Fibroblast of the aortic adventitia (primary cell): ENCODE results near the gene MID2. TPM values are rescaled to one million over a fixed set of nuclear protein-coding genes. Genes with fewer than 3 reads are reported as not detected.
A peak's percentile ranks its signal among the peaks of the same experiment; 100 is the strongest.
"Not testable (repeated sequence)": the region's sequence is repeated elsewhere in the genome, so short reads cannot be mapped to it uniquely, and the experiment has no call there.

Source experiments
- DNase-seq: peaks from one replicate; pipeline ENCODE4 v3.0.0-alpha.2; 2010; ENCODE audit warnings: low read depth
- H3K4me3 ChIP-seq: 2 replicates; pipeline ENCODE4 v1.5.1; 2011; ENCODE audit warnings: low read depth, mild to moderate bottlenecking, control low read depth, low read length, moderate library complexity
- total RNA-seq: library from RNA; depleted of rRNA; stranded (reverse); fragments of >200 nt; gene quantifications from 2 replicates; pipeline ENCODE4 v1.2.3, GENCODE V29; 2012; ENCODE audit warnings: low replicate concordance
- TF ChIP-seq, protein P1 (sequence below): IDR thresholded peaks from 2 replicates; pipeline ENCODE4 v1.5.1; 2011; ENCODE audit warnings: mild to moderate bottlenecking, low read length, control low read depth, inconsistent platforms; ENCODE audit not compliant: insufficient read depth

Gene MID2
- total RNA-seq, 1 donor, result 5.1 TPM

- no peak for DNase-seq
- H3K4me3 ChIP-seq, result no peak overlapping the region
- TF ChIP-seq, protein P1, sequence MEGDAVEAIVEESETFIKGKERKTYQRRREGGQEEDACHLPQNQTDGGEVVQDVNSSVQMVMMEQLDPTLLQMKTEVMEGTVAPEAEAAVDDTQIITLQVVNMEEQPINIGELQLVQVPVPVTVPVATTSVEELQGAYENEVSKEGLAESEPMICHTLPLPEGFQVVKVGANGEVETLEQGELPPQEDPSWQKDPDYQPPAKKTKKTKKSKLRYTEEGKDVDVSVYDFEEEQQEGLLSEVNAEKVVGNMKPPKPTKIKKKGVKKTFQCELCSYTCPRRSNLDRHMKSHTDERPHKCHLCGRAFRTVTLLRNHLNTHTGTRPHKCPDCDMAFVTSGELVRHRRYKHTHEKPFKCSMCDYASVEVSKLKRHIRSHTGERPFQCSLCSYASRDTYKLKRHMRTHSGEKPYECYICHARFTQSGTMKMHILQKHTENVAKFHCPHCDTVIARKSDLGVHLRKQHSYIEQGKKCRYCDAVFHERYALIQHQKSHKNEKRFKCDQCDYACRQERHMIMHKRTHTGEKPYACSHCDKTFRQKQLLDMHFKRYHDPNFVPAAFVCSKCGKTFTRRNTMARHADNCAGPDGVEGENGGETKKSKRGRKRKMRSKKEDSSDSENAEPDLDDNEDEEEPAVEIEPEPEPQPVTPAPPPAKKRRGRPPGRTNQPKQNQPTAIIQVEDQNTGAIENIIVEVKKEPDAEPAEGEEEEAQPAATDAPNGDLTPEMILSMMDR, result no peak
These were observed 17.2 kb downstream of the MID2 start for GRCh38 chrX:107842715-107843400.

GRCh38 chrX:107845625-107846024 is 20.0 kb downstream of the MID2 start:
- TF ChIP-seq, protein P1, result no peak
- DNase-seq, result no peak
- no peak overlapping the region for H3K4me3 ChIP-seq

GRCh38 chrX:107848591-107848990 is 22.9 kb downstream of the MID2 start:
- no peak for DNase-seq
- TF ChIP-seq, protein P1, result no peak
- no peak overlapping the region for H3K4me3 ChIP-seq

GRCh38 chrX:107849747-107850421 is 24.2 kb downstream of the MID2 start:
- H3K4me3 ChIP-seq, result no peak overlapping the region
- DNase-seq, result no peak
- TF ChIP-seq, protein P1, result peak; percentile 11

DNA sequence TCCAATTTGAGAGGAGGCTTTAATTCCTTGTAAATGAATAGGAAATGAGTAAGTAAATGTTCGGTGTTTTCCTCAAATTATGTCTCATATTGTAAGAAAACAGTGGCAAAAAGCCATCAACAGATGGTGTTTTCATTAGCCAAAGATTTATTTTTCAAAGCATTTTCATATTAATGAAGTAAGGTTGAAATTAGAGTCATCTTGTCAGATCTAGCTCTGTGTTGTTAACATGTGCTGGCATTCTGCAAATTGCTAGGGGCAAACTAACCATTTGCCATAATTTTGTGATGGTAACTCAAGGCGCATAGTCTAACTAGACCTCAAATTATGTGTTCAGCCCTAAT is 24.7 kb downstream of the MID2 start:
- H3K4me3 ChIP-seq, result no peak overlapping the region
- TF ChIP-seq, protein P1, result no peak
- DNase-seq, result no peak

GRCh38 chrX:107851215-107851614 is 25.5 kb downstream of the MID2 start:
- peak; percentile 10 for DNase-seq
- TF ChIP-seq, protein P1, result no peak
- H3K4me3 ChIP-seq, result no peak overlapping the region

DNA sequence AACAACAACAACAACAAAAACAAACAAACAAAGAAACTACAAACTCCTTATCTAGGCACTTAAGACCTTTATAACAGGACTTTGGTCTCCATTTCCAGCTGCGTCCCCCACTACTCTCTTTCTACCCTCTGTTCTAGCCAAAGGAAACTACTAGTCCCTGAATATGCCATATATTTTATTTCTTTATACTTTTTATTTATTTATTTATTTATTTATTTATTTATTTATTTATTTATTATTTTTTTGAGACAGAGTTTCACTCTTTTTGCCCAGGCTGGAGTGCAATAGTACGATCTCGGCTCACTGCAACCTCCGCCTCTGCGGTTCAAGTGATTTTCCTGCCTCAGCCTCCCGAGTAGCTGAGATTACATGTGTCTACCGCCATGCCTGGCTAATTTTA is 26.0 kb downstream of the MID2 start:
- H3K4me3 ChIP-seq, DNase-seq: not testable (repeated sequence)
